ENCODE data around the gene CYP2J2. TPM values are rescaled to one million over a fixed set of nuclear protein-coding genes. Genes with fewer than 3 reads are reported as not detected.
"Not testable (repeated sequence)": the region's sequence is repeated elsewhere in the genome, so short reads cannot be mapped to it uniquely, and the experiment has no call there.

CYP2J2 gene
- total RNA-seq, 1 experiment from 2014 or later, result 0.29 TPM

DNA sequence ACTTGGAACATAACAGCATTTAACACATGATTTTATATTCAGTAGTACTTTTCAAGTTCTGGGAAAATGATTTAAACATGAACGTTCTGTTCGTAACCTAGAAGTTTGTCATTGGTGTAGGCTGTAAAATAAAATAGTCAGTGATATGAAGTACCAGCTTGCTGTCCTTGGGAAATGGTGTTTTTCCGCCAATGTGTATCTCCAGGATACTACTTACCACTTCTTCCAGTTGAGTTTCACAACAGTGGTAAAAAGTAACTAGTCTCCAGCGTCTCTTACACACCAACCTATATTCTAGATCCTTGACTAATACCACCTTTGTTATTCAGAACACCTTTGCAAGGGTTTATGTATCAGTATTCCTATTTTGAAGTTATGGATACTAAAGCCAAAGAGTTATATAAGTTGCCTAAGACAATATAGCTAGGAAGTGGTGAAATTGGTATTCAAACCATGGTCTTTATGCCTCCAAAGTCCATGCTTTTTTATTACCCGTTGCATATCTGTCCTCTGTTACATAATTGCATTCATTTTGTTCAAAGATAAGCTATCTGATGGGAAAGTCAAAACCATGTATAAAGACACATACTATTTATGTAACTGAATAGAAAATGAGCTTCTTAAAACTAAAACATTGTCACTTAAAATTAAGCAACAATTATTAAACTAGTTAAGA lies 68.8 kb downstream of the CYP2J2 start:
- no TSS peak for BruUV-seq (replicated peaks)
- Mint-ChIP-seq H3K27ac (ENCODE audit: unreplicated experiment) (no peak overlapping the region), H3K36me3 (ENCODE audit: insufficient read depth, unreplicated experiment) (peaks cover 8% of the 10 kb centered on the region), H3K4me3 (ENCODE audit: unreplicated experiment) (no peak overlapping the region), H3K9me3 (ENCODE audit: unreplicated experiment) (peaks cover 7% of the 10 kb centered on the region), H3K27me3 (ENCODE audit: insufficient read depth, unreplicated experiment) (no peaks in the 10 kb centered on the region), H3K4me1 (ENCODE audit: low read depth, unreplicated experiment) (peaks cover 10% of the 10 kb centered on the region)
- Histone ChIP-seq H3K9me3 (no peaks in the 10 kb centered on the region), H3K4me1 (peaks cover 22% of the 10 kb centered on the region), H3K4me3 (ENCODE audit: low read depth, low read length) (no peak overlapping the region), H3K36me3 (ENCODE audit: control insufficient read depth, insufficient read depth, low read length) (no peaks in the 10 kb centered on the region), H3K27me3 (replicated peaks; ENCODE audit: control insufficient read depth, insufficient read depth, low read length) (no peaks in the 10 kb centered on the region)
- TF ChIP-seq, protein P1, sequence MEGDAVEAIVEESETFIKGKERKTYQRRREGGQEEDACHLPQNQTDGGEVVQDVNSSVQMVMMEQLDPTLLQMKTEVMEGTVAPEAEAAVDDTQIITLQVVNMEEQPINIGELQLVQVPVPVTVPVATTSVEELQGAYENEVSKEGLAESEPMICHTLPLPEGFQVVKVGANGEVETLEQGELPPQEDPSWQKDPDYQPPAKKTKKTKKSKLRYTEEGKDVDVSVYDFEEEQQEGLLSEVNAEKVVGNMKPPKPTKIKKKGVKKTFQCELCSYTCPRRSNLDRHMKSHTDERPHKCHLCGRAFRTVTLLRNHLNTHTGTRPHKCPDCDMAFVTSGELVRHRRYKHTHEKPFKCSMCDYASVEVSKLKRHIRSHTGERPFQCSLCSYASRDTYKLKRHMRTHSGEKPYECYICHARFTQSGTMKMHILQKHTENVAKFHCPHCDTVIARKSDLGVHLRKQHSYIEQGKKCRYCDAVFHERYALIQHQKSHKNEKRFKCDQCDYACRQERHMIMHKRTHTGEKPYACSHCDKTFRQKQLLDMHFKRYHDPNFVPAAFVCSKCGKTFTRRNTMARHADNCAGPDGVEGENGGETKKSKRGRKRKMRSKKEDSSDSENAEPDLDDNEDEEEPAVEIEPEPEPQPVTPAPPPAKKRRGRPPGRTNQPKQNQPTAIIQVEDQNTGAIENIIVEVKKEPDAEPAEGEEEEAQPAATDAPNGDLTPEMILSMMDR (IDR thresholded peaks at IDR 0.05; ENCODE audit: insufficient read depth in 1 of 2, low read depth in 1 of 2, low read length in 1 of 2, severe bottlenecking in 1 of 2, unreplicated experiment in 1 of 2), result no peak
- intact Hi-C loops (cut with micrococcal nuclease; ENCODE audit: unreplicated experiment), result loop anchor here (2.0 kb wide), 1 partner anchor 43 kb away; the partner anchor contains the start of gene HOOK1
- no peak for DNase-seq
- POLR2A ChIA-PET, result interaction anchor here (0.8 kb wide), 1 partner anchor 44 kb away, joined by 3 read pairs; no protein-coding TSS in a partner anchor
- CTCF ChIA-PET, result interaction anchor here (1.9 kb wide), 1 partner anchor 89 kb away, joined by 5 read pairs; no protein-coding TSS in a partner anchor

- H3K4me3 Mint-ChIP-seq (ENCODE audit: unreplicated experiment), result peak overlapping the region; percentile 41
- CTCF ChIA-PET, result interaction anchor here (1.9 kb wide), 1 partner anchor 90 kb away, joined by 5 read pairs; no protein-coding TSS in a partner anchor
Observed at GRCh38 chr1:59856725-59857338, 69.7 kb downstream of the CYP2J2 start.

GRCh38 chr1:59855297-59855696 lies 71.3 kb downstream of the CYP2J2 start:
- H3K27ac Mint-ChIP-seq (ENCODE audit: unreplicated experiment); H3K36me3 Mint-ChIP-seq (ENCODE audit: insufficient read depth, unreplicated experiment); H3K36me3 ChIP-seq (ENCODE audit: control insufficient read depth, insufficient read depth, low read length); intact Hi-C loops (cut with micrococcal nuclease; ENCODE audit: unreplicated experiment); H3K4me3 ChIP-seq (ENCODE audit: low read depth, low read length); H3K9me3 Mint-ChIP-seq (ENCODE audit: unreplicated experiment); POLR2A ChIA-PET; H3K9me3 ChIP-seq; DNase-seq; H3K4me1 Mint-ChIP-seq (ENCODE audit: low read depth, unreplicated experiment); CTCF ChIA-PET; H3K27me3 ChIP-seq (replicated peaks; ENCODE audit: control insufficient read depth, insufficient read depth, low read length); H3K27me3 Mint-ChIP-seq (ENCODE audit: insufficient read depth, unreplicated experiment); H3K4me3 Mint-ChIP-seq (ENCODE audit: unreplicated experiment); BruUV-seq (replicated peaks): not testable (repeated sequence)
- H3K4me1 ChIP-seq, result peaks cover 22% of the 10 kb centered on the region

More at GRCh38 chr1:59856725-59857338, 69.7 kb downstream of the CYP2J2 start:
- Mint-ChIP-seq H3K4me1 (ENCODE audit: low read depth, unreplicated experiment) (peaks cover 10% of the 10 kb centered on the region), H3K36me3 (ENCODE audit: insufficient read depth, unreplicated experiment) (peaks cover 8% of the 10 kb centered on the region), H3K27me3 (ENCODE audit: insufficient read depth, unreplicated experiment) (no peaks in the 10 kb centered on the region), H3K27ac (ENCODE audit: unreplicated experiment) (peak overlapping the region; percentile 37), H3K9me3 (ENCODE audit: unreplicated experiment) (peaks cover 7% of the 10 kb centered on the region)
- Histone ChIP-seq H3K4me3 (ENCODE audit: low read depth, low read length) (no peak overlapping the region), H3K36me3 (ENCODE audit: control insufficient read depth, insufficient read depth, low read length) (no peaks in the 10 kb centered on the region), H3K4me1 (peaks cover 22% of the 10 kb centered on the region), H3K9me3 (no peaks in the 10 kb centered on the region), H3K27me3 (replicated peaks; ENCODE audit: control insufficient read depth, insufficient read depth, low read length) (no peaks in the 10 kb centered on the region)
- intact Hi-C loops (cut with micrococcal nuclease; ENCODE audit: unreplicated experiment), result loop anchor here (2.0 kb wide), 1 partner anchor 42 kb away; the partner anchor contains the start of gene HOOK1
- DNase-seq, result peak; percentile 49 to 70
- TF ChIP-seq, protein P1 (IDR thresholded peaks at IDR 0.05; ENCODE audit: insufficient read depth in 1 of 2, low read depth in 1 of 2, low read length in 1 of 2, severe bottlenecking in 1 of 2, unreplicated experiment in 1 of 2), result no peak
- no TSS peak for BruUV-seq (replicated peaks)
- POLR2A ChIA-PET, result interaction anchor here (0.8 kb wide), 1 partner anchor 43 kb away, joined by 3 read pairs; no protein-coding TSS in a partner anchor

Measured in Caco-2 (cell line).